Kidney (tissue), 14 donors: Measurements from ENCODE around the gene LRBA. TPM values are rescaled to one million over a fixed set of nuclear protein-coding genes. Genes with fewer than 3 reads are reported as not detected.

Experiments
- DNase-seq, 5 donors: peaks; one replicate each; pipeline ENCODE4 v3.0.0-alpha.2; 2013 to 2020
- FAIRE-seq: peaks from 2 replicates; lab custom pipeline; 2012; peaks lifted over from hg19 to GRCh38; lab: Jason Lieb, UNC
- H3K27ac ChIP-seq, 2 donors: one replicate each; pipeline ENCODE4 v1.7.0; 2013; ENCODE audit warnings: low read depth in 2 of 2, low read length in 2 of 2, inconsistent platforms in 1 of 2
- H3K27me3 ChIP-seq: one replicate; pipeline ENCODE4 v1.7.1; 2013; ENCODE audit warnings: low read length, inconsistent platforms; ENCODE audit not compliant: control insufficient read depth, insufficient read depth
- H3K36me3 ChIP-seq, 3 donors: one replicate each; pipeline versions ENCODE4 v1.7.0 to v1.7.1; 2013; ENCODE audit warnings: low read length in 3 of 3, control low read depth in 1 of 3, inconsistent platforms in 1 of 3; ENCODE audit not compliant: insufficient read depth in 3 of 3, control insufficient read depth in 2 of 3
- H3K4me1 ChIP-seq, 3 donors: one replicate each; pipeline versions ENCODE4 v1.7.0 to v1.7.1; 2013; ENCODE audit warnings: low read length in 3 of 3, inconsistent platforms in 1 of 3, low read depth in 1 of 3; ENCODE audit not compliant: control insufficient read depth in 2 of 3, insufficient read depth in 2 of 3
- H3K4me3 ChIP-seq, 3 donors: one replicate each; pipeline versions ENCODE4 v1.7.0 to v1.8.1; 2013; ENCODE audit warnings: low read length in 3 of 3, control low read depth in 1 of 3, inconsistent platforms in 1 of 3
- H3K9ac ChIP-seq, 3 donors: one replicate each; pipeline versions ENCODE4 v1.7.0 to v1.7.1; 2013; ENCODE audit warnings: low read length in 3 of 3, control low read depth in 1 of 3, inconsistent platforms in 1 of 3
- H3K9me3 ChIP-seq, 3 donors: one replicate each; pipeline versions ENCODE4 v1.7.0 to v1.7.1; 2013; ENCODE audit warnings: low read length in 3 of 3, control low read depth in 1 of 3, inconsistent platforms in 1 of 3; ENCODE audit not compliant: control insufficient read depth in 2 of 3, insufficient read depth in 1 of 3
- intact Hi-C: fragments of 100-400 bp; cut with DNase I; formaldehyde crosslinking; loops from one replicate; pipeline ENCODE4 v1.11.1; 2022
- polyA plus RNA-seq: library from polyadenylated mRNA; stranded (reverse); fragments of 350-450 nt; fragmentation: Illumina TruSeq; extraction: RNeasy Lipid Tissue Mini Kit (QIAGEN cat#74804); gene quantifications from one replicate; pipeline ENCODE4 v1.2.3, GENCODE V29; 2014; ENCODE audit warnings: low read depth, low replicate concordance; ENCODE audit not compliant: insufficient read depth
- total RNA-seq: library from RNA; stranded (reverse); fragmentation: NEBNext Ultra II Directional; extraction: Animal tissue kit (Norgen Biotek cat#: 25700); gene quantifications from one replicate; pipeline ENCODE4 v1.2.1, GENCODE V29; 2021
- TF ChIP-seq, protein P1 (sequence below): IDR thresholded peaks from 3 replicates; pipeline ENCODE4 v1.5.1; 2012; ENCODE audit warnings: mild to moderate bottlenecking, moderate library complexity, borderline replicate concordance; ENCODE audit not compliant: insufficient read depth; ENCODE audit errors: extremely low read depth
- donor health status: control.
- donor health status: control.
- donor health status: control.
- donor health status: control.
- donor health status: control.
- donor health status: DM: yes; HTN: yes; CAD: no.
- donor health status: Normal renal cell carcinoma (clear cell type).

LRBA gene
- total and polyA plus RNA-seq, 2 donors from 2014 or later, result 20.3 to 76.7 TPM

DNA sequence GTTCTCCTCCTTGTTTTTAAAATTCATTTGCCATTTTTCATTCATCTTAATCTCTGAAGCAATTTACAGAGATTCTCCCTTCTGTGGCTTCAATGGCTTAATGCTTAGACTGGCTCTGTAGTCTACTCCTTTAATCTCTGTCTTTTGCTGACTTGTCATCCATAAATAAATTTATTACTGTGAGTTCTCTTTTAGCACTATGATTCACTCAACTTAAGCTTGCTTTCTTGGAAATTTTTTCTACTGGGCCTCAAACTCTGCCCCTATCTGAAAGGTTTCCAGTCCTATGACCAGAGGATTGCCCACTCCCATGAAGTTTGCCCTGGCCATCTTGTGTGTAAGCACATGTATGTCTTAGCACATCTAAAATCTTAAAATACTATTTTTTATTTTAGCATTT lies 685.7 kb downstream of the LRBA start:
- no peak overlapping the region for H3K27ac ChIP-seq
- H3K27me3 ChIP-seq, result no peaks in the 10 kb centered on the region
- H3K9ac ChIP-seq, result no peak overlapping the region
- no peaks in the 10 kb centered on the region for H3K4me1 ChIP-seq
- TF ChIP-seq, protein P1, sequence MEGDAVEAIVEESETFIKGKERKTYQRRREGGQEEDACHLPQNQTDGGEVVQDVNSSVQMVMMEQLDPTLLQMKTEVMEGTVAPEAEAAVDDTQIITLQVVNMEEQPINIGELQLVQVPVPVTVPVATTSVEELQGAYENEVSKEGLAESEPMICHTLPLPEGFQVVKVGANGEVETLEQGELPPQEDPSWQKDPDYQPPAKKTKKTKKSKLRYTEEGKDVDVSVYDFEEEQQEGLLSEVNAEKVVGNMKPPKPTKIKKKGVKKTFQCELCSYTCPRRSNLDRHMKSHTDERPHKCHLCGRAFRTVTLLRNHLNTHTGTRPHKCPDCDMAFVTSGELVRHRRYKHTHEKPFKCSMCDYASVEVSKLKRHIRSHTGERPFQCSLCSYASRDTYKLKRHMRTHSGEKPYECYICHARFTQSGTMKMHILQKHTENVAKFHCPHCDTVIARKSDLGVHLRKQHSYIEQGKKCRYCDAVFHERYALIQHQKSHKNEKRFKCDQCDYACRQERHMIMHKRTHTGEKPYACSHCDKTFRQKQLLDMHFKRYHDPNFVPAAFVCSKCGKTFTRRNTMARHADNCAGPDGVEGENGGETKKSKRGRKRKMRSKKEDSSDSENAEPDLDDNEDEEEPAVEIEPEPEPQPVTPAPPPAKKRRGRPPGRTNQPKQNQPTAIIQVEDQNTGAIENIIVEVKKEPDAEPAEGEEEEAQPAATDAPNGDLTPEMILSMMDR, result no peak
- H3K4me3 ChIP-seq, result no peak overlapping the region
- no peak for DNase-seq
- peaks cover 0 to 5% (median 0%) of the 10 kb centered on the region in 3 donors for H3K36me3 ChIP-seq
- no peaks in the 10 kb centered on the region for H3K9me3 ChIP-seq
- no peak for FAIRE-seq
- intact Hi-C loops, result no loop called here

DNA sequence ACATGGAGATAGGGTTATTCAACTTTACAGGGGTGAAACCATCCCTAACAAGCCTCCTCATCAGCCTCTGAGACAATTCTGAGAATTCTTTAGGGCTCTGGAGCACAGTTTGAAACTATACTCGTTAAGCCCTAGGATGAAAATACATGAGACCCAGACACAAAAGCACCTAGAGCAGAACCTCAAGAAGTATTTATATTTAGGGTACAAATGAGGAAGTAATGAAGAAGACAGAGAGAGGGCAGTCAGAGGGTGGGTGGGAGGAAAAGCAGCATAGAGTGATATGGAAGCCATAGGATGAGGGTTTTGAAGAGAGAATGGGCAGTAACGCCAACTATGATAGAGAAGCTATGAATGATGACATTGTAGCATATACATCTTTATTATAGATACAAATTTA lies 686.6 kb downstream of the LRBA start:
- FAIRE-seq, result no peak
- H3K9me3 ChIP-seq, result no peaks in the 10 kb centered on the region
- no peaks in the 10 kb centered on the region for H3K4me1 ChIP-seq
- H3K27ac ChIP-seq, result no peak overlapping the region
- H3K36me3 ChIP-seq, result peaks cover 0 to 5% (median 0%) of the 10 kb centered on the region in 3 donors
- H3K9ac ChIP-seq, result no peak overlapping the region
- H3K27me3 ChIP-seq, result no peaks in the 10 kb centered on the region
- intact Hi-C loops, result no loop called here
- H3K4me3 ChIP-seq, result no peak overlapping the region
- no peak for DNase-seq
- TF ChIP-seq, protein P1, result no peak

DNA sequence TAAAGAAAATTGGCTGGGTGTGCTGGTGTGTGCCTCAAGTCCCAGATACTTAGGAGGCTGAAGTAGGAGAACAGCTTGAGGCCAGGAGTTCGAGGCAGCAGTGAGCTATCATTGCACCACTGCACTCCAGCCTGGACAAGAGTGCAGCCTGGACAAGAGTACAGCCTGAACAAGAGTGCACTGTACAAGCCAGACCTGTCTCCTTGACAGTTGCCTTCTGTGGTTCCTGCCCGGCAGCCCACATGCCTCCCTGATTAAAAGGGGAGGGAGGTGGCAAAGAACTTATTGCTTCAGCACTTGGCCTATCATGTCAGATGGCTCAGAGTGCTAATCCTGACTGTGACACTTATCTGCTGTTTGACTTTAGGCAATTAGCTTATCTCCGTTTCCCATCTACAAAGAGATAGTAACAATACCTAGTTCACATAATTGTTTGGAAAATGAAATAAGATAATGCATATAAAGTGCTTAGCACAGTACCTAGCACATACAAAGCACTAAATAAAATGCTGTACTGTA lies 687.8 kb downstream of the LRBA start:
- Histone ChIP-seq H3K27ac (no peak overlapping the region), H3K4me1 (no peaks in the 10 kb centered on the region), H3K9ac (no peak overlapping the region), H3K9me3 (no peaks in the 10 kb centered on the region), H3K36me3 (peaks cover 0 to 5% (median 0%) of the 10 kb centered on the region in 3 donors), H3K4me3 (no peak overlapping the region), H3K27me3 (no peaks in the 10 kb centered on the region)
- DNase-seq (no peak), FAIRE-seq (no peak)
- intact Hi-C loops, result no loop called here
- TF ChIP-seq, protein P1, result no peak

DNA sequence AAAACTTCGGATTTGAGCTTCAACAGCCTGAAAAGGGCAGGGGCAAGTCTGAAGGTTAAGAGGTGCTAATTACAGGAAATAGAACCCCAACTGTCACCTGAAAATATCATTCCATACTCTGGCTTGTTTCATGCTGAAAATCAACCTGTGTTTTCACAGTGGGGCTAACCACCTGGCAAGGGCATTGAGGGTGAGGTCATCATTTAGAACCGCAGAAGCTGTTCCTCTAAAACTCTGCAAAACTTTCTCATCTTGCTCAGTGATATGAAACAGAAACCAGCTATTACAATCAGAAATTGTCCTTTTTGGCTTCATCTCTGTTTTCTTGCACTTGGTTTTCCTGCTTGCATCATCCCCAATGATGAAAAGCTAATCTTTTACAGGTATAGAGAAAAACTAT lies 689.2 kb downstream of the LRBA start:
- Histone ChIP-seq H3K9ac (no peak overlapping the region), H3K27me3 (no peaks in the 10 kb centered on the region), H3K36me3 (peaks cover 0 to 5% (median 0%) of the 10 kb centered on the region in 3 donors), H3K4me1 (no peaks in the 10 kb centered on the region), H3K27ac (no peak overlapping the region), H3K9me3 (no peaks in the 10 kb centered on the region), H3K4me3 (no peak overlapping the region)
- FAIRE-seq (no peak), DNase-seq (no peak)
- intact Hi-C loops, result no loop called here
- TF ChIP-seq, protein P1, result no peak
